GM21526 (cell line): Measurements from ENCODE around the gene FAM193A.
"Not testable (repeated sequence)": the region's sequence is repeated elsewhere in the genome, so short reads cannot be mapped to it uniquely, and the experiment has no call there.

ENCODE experiments used
- ATAC-seq: cut with Tn5 transposase; IDR thresholded peaks from one replicate; pipeline ENCODE4 v1.9.1; 2021; ENCODE audit warnings: moderate library complexity; ENCODE audit not compliant: unreplicated experiment, low FRiP score

The FAM193A gene

DNA sequence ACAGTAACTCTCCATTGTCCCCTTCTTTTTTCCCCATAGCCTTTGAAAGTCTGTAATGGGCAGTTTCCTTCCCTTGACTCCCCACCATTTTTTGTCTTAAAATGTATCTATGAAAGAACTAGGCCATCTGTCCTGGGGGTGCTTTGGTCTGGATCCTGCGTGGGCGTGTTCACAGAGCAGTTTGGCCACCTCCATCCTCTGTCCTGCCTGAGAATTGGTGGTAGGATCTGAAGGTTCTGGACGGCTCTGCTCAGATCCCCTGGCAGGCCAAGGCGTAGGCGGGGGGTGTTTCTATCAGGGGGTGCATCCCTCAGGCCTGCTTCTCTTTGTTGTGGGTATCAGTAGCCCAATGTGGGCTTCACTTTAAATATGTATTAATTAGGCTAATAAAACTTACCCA is 107.1 kb downstream of the FAM193A start:
- ATAC-seq = no peak

GRCh38 chr4:2646396-2647149 is 110.1 kb downstream of the FAM193A start:
- ATAC-seq = no peak

GRCh38 chr4:2647403-2648158 is 111.1 kb downstream of the FAM193A start:
- ATAC-seq = no peak

DNA sequence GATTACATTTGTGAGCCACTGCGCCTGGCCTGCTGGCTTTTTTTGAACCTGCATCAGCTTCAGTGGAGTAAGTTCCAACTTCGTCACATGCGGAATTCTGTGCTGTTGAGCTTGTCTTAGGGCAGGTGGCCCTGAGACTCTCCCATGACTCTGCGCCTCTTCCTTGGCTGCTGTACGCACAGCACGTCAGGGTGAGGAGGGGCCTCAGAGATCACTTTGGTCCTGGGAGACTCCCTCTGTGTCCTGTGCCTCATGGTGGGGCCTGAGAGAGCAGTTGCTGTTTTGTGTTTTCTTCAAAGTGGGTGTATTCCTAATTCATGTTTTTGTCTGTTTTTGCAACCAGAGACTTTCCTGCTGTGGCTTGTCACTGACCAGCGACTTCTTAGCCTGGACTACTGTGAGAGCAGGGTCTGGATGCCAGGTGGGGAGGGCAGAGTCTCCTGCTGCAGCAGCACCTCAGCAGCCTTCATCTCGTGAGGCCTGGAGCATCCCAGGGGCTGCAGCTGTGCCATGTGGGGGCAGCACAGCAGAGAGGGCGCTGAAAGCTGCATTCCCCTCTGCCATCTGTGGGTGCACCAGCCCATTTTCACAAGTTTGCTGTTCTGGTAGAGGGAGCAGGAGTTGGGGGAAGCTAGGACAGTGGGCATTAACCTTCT is 111.8 kb downstream of the FAM193A start:
- no peak for ATAC-seq

DNA sequence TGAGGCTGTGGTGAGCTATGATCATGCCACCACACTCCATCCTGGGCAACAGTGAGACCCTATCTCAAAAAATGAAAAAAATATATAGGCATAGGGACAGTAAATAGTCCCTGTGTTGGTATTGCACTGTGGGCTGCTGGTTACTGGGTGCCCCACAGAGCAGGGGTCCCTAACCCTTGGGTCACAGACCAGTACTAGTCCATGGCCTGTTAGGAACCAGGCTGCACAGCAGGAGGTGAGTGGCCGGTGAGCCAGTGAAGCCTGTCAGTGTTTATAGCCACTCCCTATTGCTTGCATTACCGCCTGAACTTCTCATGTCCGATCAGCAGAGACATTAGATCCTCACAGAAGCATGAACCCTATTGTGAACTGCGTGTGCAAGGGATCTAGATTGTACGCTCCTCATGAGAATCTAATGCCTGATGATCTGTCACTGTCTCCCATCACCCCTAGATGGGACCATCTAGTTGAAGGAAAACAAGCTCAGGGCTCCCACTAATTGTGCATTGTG is 113.2 kb downstream of the FAM193A start:
- no peak for ATAC-seq

DNA sequence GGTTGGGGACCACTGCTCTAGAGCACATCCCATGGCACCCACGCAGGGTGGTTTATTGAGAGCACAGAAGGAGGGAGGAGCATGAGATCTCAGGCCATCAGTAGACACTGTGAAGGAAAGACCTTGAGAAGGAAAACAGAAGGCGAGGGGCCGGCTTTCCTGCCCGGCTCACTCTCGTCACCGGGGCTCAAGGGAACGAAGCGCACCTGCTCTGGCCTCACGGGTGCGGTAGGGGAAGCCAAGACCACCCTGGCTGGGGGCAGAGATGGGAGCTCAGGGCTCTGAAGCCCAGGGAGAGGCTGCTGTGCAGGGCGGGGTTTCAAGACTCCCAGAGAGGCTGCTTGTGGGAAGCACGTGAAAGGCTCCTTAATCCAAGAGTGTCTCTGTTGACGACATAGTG is 113.8 kb downstream of the FAM193A start:
- ATAC-seq = no peak

- no peak for ATAC-seq
Observed at GRCh38 chr4:2651546-2651945, 115.1 kb downstream of the FAM193A start.

DNA sequence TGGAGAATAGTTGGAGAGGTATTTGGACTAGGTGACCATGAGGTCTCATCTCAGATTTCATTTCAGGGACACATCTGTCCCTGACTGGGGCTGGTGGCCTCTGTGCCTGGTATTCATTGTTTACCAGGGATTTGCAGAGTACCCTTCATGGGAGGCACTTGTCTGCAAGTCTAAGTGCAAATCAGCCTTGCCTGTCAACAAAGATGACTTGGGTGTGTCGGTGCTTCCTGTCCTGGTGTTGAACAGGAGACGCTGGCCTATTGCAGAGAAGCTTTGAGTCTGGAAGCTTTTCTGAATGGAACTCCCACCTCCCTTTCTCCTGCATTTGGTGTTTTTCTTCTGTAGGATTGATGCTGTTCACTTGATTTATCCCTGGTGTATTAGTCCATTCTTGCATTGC is 115.6 kb downstream of the FAM193A start:
- no peak for ATAC-seq

GRCh38 chr4:2652415-2653160 is 116.1 kb downstream of the FAM193A start:
- no peak for ATAC-seq

GRCh38 chr4:2660596-2661211 is 124.3 kb downstream of the FAM193A start:
- no peak for ATAC-seq

DNA sequence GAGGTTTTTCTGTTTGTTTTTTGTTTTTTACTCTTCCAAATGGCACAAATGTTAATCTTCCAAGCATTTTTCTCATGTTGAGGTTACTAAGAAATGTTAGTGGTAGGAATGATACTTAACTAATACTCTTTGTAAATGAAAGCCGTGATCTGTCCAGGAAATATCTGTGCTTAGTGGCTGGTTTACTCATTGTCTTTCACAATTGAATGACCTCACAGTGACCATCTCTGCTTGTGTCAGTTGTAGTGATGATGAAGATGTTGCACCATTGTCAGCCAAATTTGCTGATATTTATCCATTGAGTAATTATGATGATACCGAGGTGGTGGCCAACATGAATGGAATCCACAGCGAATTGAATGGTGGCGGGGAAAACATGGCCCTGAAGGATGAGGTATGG is 126.2 kb downstream of the FAM193A start:
- no peak for ATAC-seq

GRCh38 chr4:2663275-2663674 is 126.8 kb downstream of the FAM193A start:
- no peak for ATAC-seq

DNA sequence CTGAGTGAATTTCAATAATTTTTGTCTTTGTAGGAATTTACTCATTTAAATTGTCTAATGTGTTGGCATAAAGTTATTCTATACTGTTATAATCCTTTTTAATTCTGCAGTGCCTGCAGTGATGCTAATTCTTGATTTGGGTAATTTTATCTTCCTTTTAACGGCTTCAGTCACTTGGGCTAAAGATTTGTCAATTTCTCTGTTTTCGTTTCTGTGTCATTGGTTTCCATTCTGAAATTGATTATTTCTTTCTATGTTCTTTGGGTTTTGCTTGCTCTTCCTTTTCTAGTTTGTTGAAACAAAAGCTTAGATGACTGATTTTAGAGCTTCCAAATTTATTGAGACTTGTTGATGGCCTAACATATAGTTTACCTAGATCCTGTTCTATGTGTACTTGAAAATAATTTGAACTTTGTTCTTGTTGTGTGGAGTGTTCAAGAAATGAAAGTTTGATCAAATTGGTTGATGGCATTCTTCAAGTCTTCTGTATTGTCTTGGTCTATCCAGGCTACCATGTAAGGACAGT is 130.3 kb downstream of the FAM193A start:
- no peak for ATAC-seq

GRCh38 chr4:2667428-2667827 is 131.0 kb downstream of the FAM193A start:
- ATAC-seq = no peak

GRCh38 chr4:2671267-2671895 is 134.9 kb downstream of the FAM193A start:
- ATAC-seq = no peak

DNA sequence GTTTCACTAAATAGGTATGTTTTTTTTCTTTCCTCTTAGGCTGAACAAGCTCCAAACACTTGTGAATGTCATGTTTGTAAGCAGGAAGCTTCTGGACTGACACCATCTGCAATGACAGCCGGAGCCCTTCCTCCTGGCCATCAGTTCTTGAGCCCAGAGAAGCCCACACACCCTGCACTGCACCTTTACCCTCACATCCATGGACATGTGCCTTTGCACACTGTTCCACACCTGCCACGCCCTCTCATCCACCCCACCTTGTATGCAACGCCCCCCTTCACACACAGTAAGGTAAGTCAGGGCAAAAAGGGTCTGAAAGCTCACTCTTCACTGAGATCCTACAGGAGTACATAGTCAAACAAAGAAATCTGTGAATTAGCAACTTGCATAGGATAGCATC is 135.6 kb downstream of the FAM193A start:
- no peak for ATAC-seq

DNA sequence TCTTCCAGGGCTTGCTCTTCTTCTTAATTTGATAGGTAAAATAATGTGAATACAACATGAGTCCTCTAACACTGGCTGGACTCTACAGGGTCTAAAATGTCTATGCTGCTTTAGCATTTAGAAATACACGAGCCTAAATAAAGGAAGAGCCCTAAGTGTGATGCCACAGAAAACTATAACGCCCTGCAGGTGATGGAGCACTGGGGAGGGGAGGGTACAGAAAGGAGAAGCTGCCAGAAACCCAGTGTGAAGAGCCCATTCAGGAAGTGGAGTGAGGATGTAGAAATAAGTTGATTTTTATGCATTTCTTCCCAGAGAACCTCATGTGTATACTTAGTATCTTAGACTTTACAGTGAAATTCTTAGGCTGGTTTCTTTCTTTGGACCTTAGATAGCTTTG is 136.3 kb downstream of the FAM193A start:
- ATAC-seq = no peak

- no peak for ATAC-seq
Observed at GRCh38 chr4:2673157-2673556, 136.7 kb downstream of the FAM193A start.

DNA sequence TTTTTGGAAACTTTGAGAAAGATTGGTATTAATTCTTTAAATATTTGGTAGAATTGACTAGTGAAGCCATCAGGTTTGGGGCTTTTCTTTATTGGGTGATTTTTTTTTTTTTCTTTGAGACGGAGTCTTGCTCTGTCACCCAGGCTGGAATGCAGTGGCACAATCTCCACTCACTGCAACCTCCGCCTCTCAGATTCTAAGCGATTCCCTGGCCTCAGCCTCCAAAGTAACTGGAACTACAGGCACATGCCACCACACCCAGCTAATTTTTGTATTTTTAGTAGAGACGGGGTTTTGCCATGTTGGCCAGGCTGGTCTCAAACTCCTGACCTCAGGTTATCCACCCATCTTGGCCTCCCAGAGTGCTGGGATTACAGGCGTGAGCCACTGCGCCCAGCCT is 143.3 kb downstream of the FAM193A start:
- ATAC-seq = not testable (repeated sequence)

GRCh38 chr4:2684486-2684885 is 148.0 kb downstream of the FAM193A start:
- no peak for ATAC-seq
